NOMO-1 treated with DMSO at 0.1 percent for 48 hours (cell line): Measurements from ENCODE around the gene AUTS2.

Source experiments
- DNase-seq: peaks from one replicate; lab custom pipeline; 2025; ENCODE audit not compliant: unreplicated experiment; lab: John Stamatoyannopoulos, UW

The AUTS2 gene

DNA sequence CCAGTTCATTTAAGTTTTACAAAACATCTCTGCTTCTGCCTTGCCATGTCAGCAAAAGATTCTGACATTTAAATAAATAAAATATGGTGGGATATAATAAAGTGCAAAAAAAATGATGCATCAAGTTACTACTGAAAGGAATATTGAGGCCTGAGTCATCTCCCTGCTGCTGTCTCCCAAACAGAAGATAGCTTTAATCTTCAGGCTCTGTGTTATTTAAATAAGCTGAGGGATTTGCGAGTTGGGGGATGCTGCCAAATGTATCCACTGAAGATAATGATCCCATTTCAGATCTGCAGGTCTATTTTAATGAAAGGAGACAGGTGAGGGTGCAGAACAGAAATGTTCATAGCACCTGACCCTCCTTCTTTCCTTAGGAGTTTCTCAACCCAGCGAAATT, 720.8 kb downstream of the AUTS2 start:
- DNase-seq: no peak

DNA sequence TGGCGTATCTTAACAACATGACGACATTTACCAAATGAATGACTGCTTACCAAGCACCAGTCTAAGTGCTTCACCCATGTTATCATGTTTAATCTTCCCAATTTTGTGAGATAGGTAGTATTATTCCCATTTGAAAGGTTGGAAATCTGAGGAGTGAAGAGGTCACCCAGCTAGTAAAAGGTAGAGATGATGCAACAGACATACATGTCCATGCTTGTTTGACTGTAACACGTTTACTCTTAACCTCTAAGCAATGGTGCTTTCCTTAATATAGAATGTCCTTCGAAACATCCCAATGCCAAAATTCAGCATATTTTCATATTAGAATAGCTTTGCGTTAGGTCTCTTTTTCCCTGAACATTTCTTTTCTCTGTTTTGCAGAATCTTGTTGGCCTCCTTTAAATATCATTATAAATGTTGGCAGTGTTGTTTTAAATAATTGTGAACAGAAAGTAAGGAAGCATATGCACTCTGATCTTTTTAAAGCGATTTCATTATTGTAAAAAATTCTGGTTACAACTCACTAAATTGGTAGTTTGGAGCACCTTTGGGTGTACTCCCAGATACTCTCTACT, 722.8 kb downstream of the AUTS2 start:
- no peak for DNase-seq

DNA sequence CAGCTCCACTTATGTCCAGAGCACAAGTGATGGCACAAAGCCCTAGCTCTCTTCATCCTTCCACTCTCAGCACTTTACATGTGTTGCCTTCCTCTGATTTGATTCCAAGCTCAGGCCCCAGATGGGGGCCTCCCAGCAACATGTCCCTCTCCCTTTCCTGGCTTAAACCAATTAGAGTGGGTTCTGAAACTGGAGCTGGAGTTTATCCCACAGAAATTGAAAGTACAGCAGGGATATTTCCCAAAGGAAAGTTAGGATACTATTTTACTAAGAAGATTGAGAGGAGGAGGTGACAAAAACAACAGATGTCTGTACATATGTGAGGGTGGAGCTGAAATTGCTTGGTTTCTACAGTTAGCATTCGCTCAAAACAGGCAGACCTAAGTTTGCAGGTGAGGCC, 724.6 kb downstream of the AUTS2 start:
- DNase-seq: no peak

DNA sequence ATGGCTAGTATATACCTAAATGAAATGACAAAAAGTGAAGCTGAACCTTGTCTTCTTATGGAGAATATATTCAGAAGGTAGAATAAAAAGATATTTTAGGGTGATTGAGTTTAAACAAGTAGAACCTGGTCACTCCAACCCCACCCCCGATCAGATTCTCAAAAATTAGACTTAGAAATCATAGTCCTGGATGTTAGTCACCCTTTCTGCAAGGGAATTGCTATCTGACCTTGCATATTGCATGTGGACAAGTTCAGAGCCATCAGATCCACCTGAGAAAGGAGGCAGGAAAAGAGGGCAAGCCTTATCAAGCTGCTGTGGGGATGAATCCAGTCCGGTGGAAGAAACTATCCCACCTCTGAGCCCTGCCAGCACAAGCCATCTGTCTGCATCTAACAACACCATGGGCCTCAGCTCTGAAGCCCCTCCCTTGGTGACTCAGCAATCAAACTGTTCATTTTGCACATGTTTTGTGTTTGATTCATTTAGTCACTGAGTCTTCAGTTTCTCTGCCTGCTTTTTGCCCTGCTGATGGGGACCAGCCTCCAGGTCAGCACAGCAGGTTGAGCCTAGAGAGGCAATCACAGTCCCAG, 727.3 kb downstream of the AUTS2 start:
- DNase-seq: no peak

GRCh38 chr7:70334295-70334694, 736.0 kb downstream of the AUTS2 start:
- no peak for DNase-seq

DNA sequence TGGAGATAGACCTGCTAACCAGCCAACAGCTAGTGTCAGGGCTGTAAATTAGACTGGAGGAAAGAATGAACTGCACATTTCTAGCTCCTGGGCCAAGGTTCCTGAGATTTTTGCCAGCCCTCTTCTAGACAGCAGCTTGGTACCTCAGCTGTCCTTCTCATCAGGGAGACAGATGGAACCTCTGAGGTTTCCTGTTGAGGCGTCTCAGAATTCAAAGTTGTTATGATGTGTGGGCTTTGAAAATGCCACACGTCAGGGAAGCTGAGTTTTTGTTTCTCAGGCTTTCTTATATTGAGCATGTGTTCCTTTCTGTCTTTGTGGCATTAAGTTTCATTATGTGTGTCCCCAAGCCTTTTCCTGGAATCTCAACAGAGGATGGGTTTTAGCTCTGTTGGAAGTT, 736.6 kb downstream of the AUTS2 start:
- DNase-seq: no peak

GRCh38 chr7:70336536-70336935, 738.3 kb downstream of the AUTS2 start:
- no peak for DNase-seq

DNA sequence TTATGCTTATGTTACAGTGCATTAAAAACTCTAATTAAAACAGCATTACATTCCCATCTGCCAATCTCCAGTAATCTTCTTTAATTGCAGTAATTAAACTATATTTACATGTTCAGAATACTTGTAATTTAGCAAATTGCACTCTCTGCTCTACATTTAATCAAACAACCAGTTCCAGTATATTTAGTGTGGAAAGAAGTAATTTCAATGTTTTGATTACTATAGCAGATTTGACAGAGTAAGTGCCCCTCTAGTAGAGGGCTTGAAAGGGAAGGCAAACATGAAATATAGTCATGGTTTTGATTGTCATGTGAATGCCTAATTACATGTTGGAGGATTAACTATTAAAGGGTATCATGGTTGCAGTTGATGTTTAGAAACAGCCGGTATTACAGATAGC, 739.7 kb downstream of the AUTS2 start:
- DNase-seq: no peak

DNA sequence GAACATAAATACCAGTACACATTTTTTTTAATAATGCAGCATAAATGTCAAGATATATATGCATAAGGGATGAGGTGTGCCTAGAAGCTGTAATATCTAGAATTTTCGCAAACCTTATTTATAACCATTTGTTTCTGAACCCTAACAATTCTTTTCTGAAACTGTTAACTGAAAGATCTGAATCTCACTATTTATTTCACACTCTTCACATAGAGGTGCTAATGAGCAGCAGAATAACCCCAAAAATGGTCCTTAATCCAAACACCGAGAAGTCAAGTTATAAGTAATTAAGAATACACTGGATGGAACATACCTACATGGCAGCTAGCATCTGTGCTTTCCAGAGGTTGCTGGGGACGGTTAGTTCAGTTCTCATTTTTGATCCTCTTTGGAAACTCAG, 742.0 kb downstream of the AUTS2 start:
- no peak for DNase-seq

GRCh38 chr7:70341446-70341845, 743.2 kb downstream of the AUTS2 start:
- DNase-seq: no peak

GRCh38 chr7:70343519-70343918, 745.2 kb downstream of the AUTS2 start:
- DNase-seq: no peak

DNA sequence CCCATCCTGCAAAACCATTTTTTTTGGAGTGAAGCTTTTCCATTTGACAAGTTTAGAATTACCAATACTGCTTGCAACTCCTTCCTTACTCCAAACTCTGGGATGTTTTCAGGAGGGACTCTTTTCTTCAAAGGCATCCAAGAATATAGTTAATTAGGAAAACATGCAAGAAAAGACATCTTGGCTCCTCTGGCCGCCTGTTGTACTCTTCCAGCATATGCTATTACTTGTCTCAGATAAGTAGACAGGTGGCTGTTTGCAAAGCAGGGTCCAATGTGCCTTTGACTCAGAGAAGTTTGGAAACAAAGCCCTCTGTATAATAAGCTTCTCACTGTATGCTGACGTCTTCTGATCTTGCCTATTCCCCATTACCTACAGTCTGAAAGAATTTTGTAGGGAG, 746.5 kb downstream of the AUTS2 start:
- no peak for DNase-seq

DNA sequence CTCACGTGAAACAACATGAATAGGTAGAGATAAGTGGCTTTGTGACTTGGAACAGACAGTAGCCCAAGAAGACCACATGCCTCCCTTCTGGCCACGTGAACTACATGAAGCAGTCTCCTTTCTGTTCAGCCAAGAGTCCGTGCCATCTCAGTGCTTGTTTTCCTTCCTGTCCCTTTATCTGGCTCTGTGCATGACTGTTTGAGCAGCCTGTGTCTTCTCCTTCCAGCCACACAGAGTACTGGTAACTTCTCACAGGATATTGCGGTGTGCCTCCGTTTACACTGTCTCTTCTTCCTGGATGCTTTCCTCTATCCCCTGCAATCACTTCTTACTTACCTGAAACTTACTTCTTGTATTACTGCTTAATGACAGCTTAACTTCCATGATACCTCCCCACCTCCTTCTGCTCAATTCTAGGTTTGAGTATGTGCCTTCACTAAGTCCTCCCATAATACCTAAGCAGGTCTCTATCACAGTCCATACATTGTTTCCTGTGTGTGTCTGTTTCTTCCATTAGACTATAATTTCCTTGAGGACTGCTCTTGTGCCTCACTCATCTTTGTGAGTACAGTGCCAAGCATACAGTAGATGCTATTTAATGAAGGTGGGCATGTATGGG, 748.7 kb downstream of the AUTS2 start:
- no peak for DNase-seq

DNA sequence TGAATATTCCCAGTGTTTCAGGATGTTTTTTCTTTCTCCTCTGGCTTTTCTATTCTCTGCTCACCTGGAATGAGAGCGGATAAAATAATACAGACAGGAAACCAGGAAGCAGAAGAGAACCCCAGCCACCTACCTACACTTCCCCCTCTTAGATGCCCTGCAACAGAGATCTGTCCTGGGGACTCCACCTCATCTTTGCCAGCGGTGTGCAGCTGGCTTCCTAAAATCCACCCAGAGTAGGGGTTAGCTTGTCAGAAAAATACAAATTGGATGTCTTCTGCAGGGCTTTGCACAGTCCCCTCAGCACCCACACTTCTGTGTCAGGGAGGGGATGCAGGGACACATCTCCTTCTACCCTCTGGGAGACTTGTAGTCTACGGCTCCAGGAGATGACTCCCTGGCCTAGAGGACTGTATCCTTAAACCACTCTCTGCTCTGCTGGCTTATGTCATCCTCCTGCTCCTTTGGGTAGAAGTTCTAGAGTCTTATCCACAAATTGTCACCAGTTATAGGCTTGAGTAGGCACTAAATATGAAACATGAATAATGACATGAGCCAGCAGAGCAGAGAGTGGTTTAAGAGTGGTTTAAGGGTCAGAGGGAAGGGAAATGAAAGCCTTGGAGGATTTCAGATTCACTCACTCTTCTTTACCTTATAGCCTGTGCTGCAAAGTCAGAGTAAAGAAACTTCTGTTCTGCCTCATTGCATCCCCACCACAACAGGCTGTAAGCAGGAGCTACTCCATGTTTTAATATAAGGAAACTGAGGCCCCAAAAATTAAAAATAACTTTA, 749.4 kb downstream of the AUTS2 start:
- no peak for DNase-seq

DNA sequence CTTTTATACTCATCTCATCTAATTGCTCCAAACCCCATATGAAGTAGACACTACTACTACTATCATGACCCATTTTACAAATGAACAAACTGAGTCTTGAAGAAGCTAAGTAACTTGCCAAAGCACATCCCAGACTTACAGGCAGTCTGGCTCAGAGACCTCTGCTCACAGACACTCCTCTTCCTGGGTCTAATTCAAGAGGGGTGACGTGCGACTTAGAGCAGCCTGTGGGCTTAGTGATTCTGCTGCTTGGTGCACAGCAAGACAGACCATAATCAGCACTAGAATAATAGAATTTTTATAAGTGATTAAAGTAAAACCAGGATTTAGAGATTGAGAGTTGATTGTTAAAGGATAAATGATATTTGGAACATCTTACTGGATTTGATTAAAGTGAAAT, 750.8 kb downstream of the AUTS2 start:
- DNase-seq: no peak

DNA sequence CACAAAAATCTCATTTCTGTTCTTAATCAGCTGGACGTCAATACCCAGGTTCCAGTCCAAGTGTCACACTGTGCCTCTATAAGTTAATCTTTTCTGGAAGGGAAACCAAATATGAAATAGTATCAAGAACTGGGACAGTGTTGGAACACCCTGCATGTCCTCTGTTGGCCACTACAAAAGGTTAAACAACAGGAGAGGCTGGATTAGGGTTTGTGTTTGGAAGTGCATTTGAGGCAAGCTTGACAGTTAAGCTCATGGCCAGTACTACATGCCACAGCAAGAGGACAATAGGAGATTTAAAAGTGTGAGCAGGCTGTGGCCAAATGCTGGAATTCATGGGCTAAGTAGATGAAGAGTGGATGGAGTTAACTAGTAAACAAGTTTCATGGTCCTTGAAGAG, 751.5 kb downstream of the AUTS2 start:
- no peak for DNase-seq

DNA sequence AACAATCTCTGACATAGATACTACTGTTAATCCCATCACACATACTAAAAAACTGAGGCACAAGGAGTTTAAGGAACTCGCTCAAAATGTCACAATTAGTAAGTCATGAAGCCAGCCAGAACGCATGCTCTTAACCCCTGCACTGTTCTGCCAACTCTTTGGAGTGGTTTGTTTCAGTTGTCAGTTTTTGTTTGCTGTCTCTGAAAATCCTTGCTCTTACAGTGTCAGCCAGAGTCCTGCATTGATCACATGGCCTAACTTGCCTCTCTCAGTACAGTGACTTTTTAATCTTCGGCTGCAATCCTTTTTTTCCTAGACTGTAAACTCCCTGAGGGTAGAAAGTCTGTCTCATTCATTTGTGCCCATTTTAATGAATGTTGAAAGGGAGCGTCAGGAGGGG, 753.8 kb downstream of the AUTS2 start:
- DNase-seq: no peak

GRCh38 chr7:70352906-70353305, 754.6 kb downstream of the AUTS2 start:
- DNase-seq: no peak

- DNase-seq: no peak
These were observed 755.2 kb downstream of the AUTS2 start for GRCh38 chr7:70353330-70353945.

DNA sequence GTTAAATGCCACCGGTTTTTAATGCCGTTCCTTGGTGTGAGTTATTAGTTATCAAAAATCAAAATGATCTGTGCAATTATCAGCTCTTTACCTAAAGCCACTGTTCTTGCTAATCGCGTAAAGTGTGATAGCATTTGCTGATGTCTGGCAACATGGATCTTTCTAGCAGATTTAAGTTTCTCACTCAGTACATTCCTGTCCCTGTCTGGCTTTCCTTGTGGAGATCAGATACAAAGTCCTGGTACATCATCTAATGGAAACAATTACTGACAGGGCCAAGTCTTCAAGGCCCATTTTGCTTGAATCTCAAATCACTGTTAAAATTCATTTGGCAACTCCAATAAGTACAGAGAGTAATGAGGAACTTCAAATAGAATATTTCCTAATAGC, 755.7 kb downstream of the AUTS2 start:
- DNase-seq: no peak

- no peak for DNase-seq
These were observed 756.3 kb downstream of the AUTS2 start for GRCh38 chr7:70354409-70355169.
